H9 (cell line): Measurements from ENCODE around the gene ELOVL2. TPM values are rescaled to one million over a fixed set of nuclear protein-coding genes. Genes with fewer than 3 reads are reported as not detected.

Experiments
- DNase-seq: peaks from one replicate; pipeline ENCODE4 v3.0.0-alpha.2; 2017
- H2AFZ ChIP-seq: one replicate; pipeline ENCODE4 v1.6.1; 2013; ENCODE audit warnings: mild to moderate bottlenecking, low read length, control low read depth, moderate library complexity
- H2AK5ac ChIP-seq: 2 replicates; pipeline ENCODE4 v1.6.1; 2013; ENCODE audit warnings: low read length, control low read depth, mixed read lengths; ENCODE audit not compliant: insufficient read length
- H2BK120ac ChIP-seq: one replicate; pipeline ENCODE4 v1.6.1; 2013; ENCODE audit warnings: low read depth, mild to moderate bottlenecking, low read length, control low read depth, inconsistent platforms; ENCODE audit not compliant: poor library complexity, severe bottlenecking
- H2BK12ac ChIP-seq: 2 replicates; pipeline ENCODE4 v1.6.1; 2013; ENCODE audit warnings: low read length, control low read depth, mixed read lengths, low read depth; ENCODE audit not compliant: insufficient read length
- H2BK15ac ChIP-seq: 2 replicates; pipeline ENCODE4 v1.6.1; 2013; ENCODE audit warnings: low read depth, low read length, control low read depth
- H2BK20ac ChIP-seq: one replicate; pipeline ENCODE4 v1.6.1; 2013; ENCODE audit warnings: low read depth, mild to moderate bottlenecking, low read length, control low read depth, inconsistent platforms; ENCODE audit not compliant: poor library complexity, severe bottlenecking
- H2BK5ac ChIP-seq: 2 replicates; pipeline ENCODE4 v1.6.1; 2013; ENCODE audit warnings: low read length, control low read depth, mixed read lengths; ENCODE audit not compliant: insufficient read length
- H3K14ac ChIP-seq: 2 replicates; pipeline ENCODE4 v1.6.1; 2013; ENCODE audit warnings: low read length, control low read depth; ENCODE audit not compliant: insufficient read depth
- H3K18ac ChIP-seq: 2 replicates; pipeline ENCODE4 v1.6.1; 2013; ENCODE audit warnings: low read depth, mild to moderate bottlenecking, mixed read lengths, low read length, control low read depth; ENCODE audit not compliant: insufficient read length
- H3K23ac ChIP-seq: 2 replicates; pipeline ENCODE4 v1.6.1; 2013; ENCODE audit warnings: low read length, control low read depth, mixed read lengths, low read depth; ENCODE audit not compliant: insufficient read length
- H3K23me2 ChIP-seq: 2 replicates; pipeline ENCODE4 v1.6.1; 2013; ENCODE audit warnings: low read depth, mild to moderate bottlenecking, mixed read lengths, low read length, control low read depth; ENCODE audit not compliant: insufficient read length, poor library complexity, severe bottlenecking
- H3K27ac ChIP-seq: 2 replicates; pipeline ENCODE4 v1.5.1; 2013; ENCODE audit warnings: low read length, control low read depth, mixed read lengths, low read depth; ENCODE audit not compliant: insufficient read length
- H3K27me3 ChIP-seq: 2 replicates; pipeline ENCODE4 v1.6.1; 2013; ENCODE audit warnings: low read length, control low read depth, inconsistent platforms; ENCODE audit not compliant: insufficient read depth
- H3K4ac ChIP-seq: 2 replicates; pipeline ENCODE4 v1.6.1; 2013; ENCODE audit warnings: low read depth, mild to moderate bottlenecking, control low read depth, inconsistent platforms, low read length, moderate library complexity
- H3K4me1 ChIP-seq: 2 replicates; pipeline ENCODE4 v1.6.1; 2013; ENCODE audit warnings: low read length, control low read depth, inconsistent platforms; ENCODE audit not compliant: insufficient read depth
- H3K4me2 ChIP-seq: 2 replicates; pipeline ENCODE4 v1.6.1; 2013; ENCODE audit warnings: low read length, control low read depth, mixed read lengths; ENCODE audit not compliant: insufficient read length, insufficient read depth
- H3K56ac ChIP-seq: 2 replicates; pipeline ENCODE4 v1.6.1; 2013; ENCODE audit warnings: low read depth, mild to moderate bottlenecking, mixed read lengths, low read length, control low read depth; ENCODE audit not compliant: insufficient read length
- H3K79me1 ChIP-seq: 2 replicates; pipeline ENCODE4 v1.6.1; 2013; ENCODE audit warnings: low read depth, mild to moderate bottlenecking, moderate library complexity, low read length, control low read depth, inconsistent platforms; ENCODE audit not compliant: insufficient read depth, poor library complexity, severe bottlenecking
- H3K79me2 ChIP-seq: 2 replicates; pipeline ENCODE4 v1.6.1; 2013; ENCODE audit warnings: low read length, control low read depth, inconsistent platforms; ENCODE audit not compliant: insufficient read depth
- H3K9ac ChIP-seq: 2 replicates; pipeline ENCODE4 v1.6.1; 2013; ENCODE audit warnings: low read length, control low read depth, mixed read lengths; ENCODE audit not compliant: insufficient read length; ENCODE audit errors: extremely low read depth
- H3K9me3 ChIP-seq: one replicate; pipeline ENCODE4 v1.6.1; 2013; ENCODE audit warnings: low read depth, low read length, inconsistent platforms; ENCODE audit not compliant: control insufficient read depth
- H3T11ph ChIP-seq: one replicate; pipeline ENCODE4 v1.6.1; 2013; ENCODE audit warnings: mild to moderate bottlenecking, low read length, control low read depth, inconsistent platforms
- H4K20me1 ChIP-seq: one replicate; pipeline ENCODE4 v1.6.1; 2013; ENCODE audit not compliant: control insufficient read depth, insufficient read length, insufficient read depth
- H4K5ac ChIP-seq: 2 replicates; pipeline ENCODE4 v1.6.1; 2013; ENCODE audit warnings: low read depth, mild to moderate bottlenecking, mixed read lengths, low read length, control low read depth; ENCODE audit not compliant: insufficient read length
- H4K8ac ChIP-seq: replicated peaks from 2 replicates; pipeline ENCODE4 v1.6.1; 2013; ENCODE audit warnings: low read length, control low read depth, mixed read lengths, low read depth; ENCODE audit not compliant: insufficient read length
- H4K91ac ChIP-seq: 2 replicates; pipeline ENCODE4 v1.6.1; 2013; ENCODE audit warnings: low read depth, mild to moderate bottlenecking, moderate library complexity, mixed read lengths, low read length, control low read depth; ENCODE audit not compliant: insufficient read length
- H3K27ac Mint-ChIP-seq, 3 experiments: 2 replicates in 2 of 3; 3 replicates in 1 of 3; pipeline ENCODE4 v1.8.0; 2020 to 2021; ENCODE audit warnings: mixed read lengths in 3 of 3, mild to moderate bottlenecking in 1 of 3, moderate library complexity in 1 of 3
- H3K27me3 Mint-ChIP-seq: 2 replicates; pipeline ENCODE4 v1.8.0; 2021; ENCODE audit warnings: low read depth, mild to moderate bottlenecking, moderate library complexity, mixed read lengths
- H3K36me3 Mint-ChIP-seq, 3 experiments: 2 replicates in 2 of 3; 3 replicates in 1 of 3; pipeline ENCODE4 v1.8.0; 2020 to 2021; ENCODE audit warnings: low read depth in 3 of 3, mixed read lengths in 3 of 3; ENCODE audit not compliant: insufficient read depth in 1 of 3
- H3K4me1 Mint-ChIP-seq, 2 experiments: 2 replicates each; pipeline ENCODE4 v1.8.0; 2020; ENCODE audit warnings: mixed read lengths in 2 of 2
- H3K4me3 Mint-ChIP-seq, 2 experiments: 2 replicates in 1 of 2; 3 replicates in 1 of 2; pipeline ENCODE4 v1.8.0; 2020 to 2021; ENCODE audit warnings: mild to moderate bottlenecking in 2 of 2, mixed read lengths in 2 of 2, moderate library complexity in 1 of 2
- H3K9me3 Mint-ChIP-seq, 2 experiments: 2 replicates in 1 of 2; 3 replicates in 1 of 2; pipeline ENCODE4 v1.8.0; 2020; ENCODE audit warnings: mild to moderate bottlenecking in 2 of 2, mixed read lengths in 2 of 2, moderate library complexity in 1 of 2
- CTCF ChIP-seq: fragments of 200-600 bp; sonication (generic); conservative IDR thresholded peaks from 3 replicates; pipeline ENCODE4 v1.8.0; 2021; ENCODE audit warnings: antibody characterized with exemption, mild to moderate bottlenecking
- WGBS: extraction: QIAGEN DNeasy Blood & Tissue Kit; methylation state at CpG from one replicate; pipeline ENCODE4 v1.1.7; 2013; ENCODE audit warnings: missing lambda C conversion rate, low lambda C conversion rate, mixed read lengths; ENCODE audit not compliant: insufficient read length; ENCODE audit errors: extremely low coverage; 5-methylcytosine and 5-hydroxymethylcytosine counted together
- total RNA-seq: library from RNA; stranded (reverse); gene quantifications from 2 replicates; pipeline ENCODE4 v1.2.1, GENCODE V29; 2021

Gene ELOVL2
- total RNA-seq, 1 experiment from 2014 or later = 0.57 TPM

- Histone ChIP-seq H2BK5ac (no peak overlapping the region), H2BK20ac (no peak overlapping the region), H3K9ac (no peak overlapping the region), H3K4ac (no peak overlapping the region), H3K23ac (no peak overlapping the region), H2BK120ac (no peak overlapping the region), H3K14ac (no peak overlapping the region), H3K4me1 (no peaks in the 10 kb centered on the region; the same call in 1 of the 2 replicates), H3K4me2 (peak overlapping the region; percentile 80), H3K23me2 (peaks cover 6% of the 10 kb centered on the region), H4K20me1 (no peaks in the 10 kb centered on the region), H3K18ac (no peak overlapping the region), H2BK12ac (no peak overlapping the region), H4K5ac (no peak overlapping the region), H3K79me2 (no peaks in the 10 kb centered on the region), H3K27me3 (peaks cover 14% of the 10 kb centered on the region), H3K9me3 (no peaks in the 10 kb centered on the region), H2BK15ac (no peak overlapping the region), H3K56ac (no peak overlapping the region), H3T11ph (no peak overlapping the region), H3K27ac (no peak overlapping the region), H3K79me1 (no peaks in the 10 kb centered on the region), H2AK5ac (no peak overlapping the region), H2AFZ (no peak overlapping the region), H4K91ac (no peak overlapping the region), H4K8ac (no peak overlapping the region)
- H3K4me1 Mint-ChIP-seq = peaks cover 15 to 16% of the 10 kb centered on the region in 2 experiments
- peaks cover 65% of the 10 kb centered on the region for H3K27me3 Mint-ChIP-seq
- no CpG with 5 or more reads among the region's 10 CpGs for WGBS
- DNase-seq = no peak
- H3K4me3 Mint-ChIP-seq = peak overlapping the region in 1 of 2 experiments; percentile 88; a peak in 1 of 5 replicates
- H3K27ac Mint-ChIP-seq = no peak overlapping the region
- TF ChIP-seq CTCF = no peak
- peaks cover 0 to 2% (median 0%) of the 10 kb centered on the region in 3 experiments; a peak in 1 of 7 replicates for H3K36me3 Mint-ChIP-seq
- peaks cover 2 to 3% of the 10 kb centered on the region in 2 experiments; a peak in 2 of 5 replicates for H3K9me3 Mint-ChIP-seq
Measured at GRCh38 chr6:11042025-11042749, 1.9 kb downstream of the ELOVL2 start.
